Smooth muscle cell (in vitro differentiated cells): ENCODE measurements around the gene MAPK14. TPM values are rescaled to one million over a fixed set of nuclear protein-coding genes. Genes with fewer than 3 reads are reported as not detected.
A peak's percentile ranks its signal among the peaks of the same experiment; 100 is the strongest.
"Not testable (repeated sequence)": the region's sequence is repeated elsewhere in the genome, so short reads cannot be mapped to it uniquely, and the experiment has no call there.

ENCODE experiments used
- DNase-seq: peaks from one replicate; lab custom pipeline; 2025; ENCODE audit not compliant: unreplicated experiment; lab: John Stamatoyannopoulos, UW
- H2AFZ ChIP-seq: fragments of 200-600 bp; sonication (generic); 2 replicates; pipeline ENCODE4 v1.6.0; 2016; ENCODE audit warnings: antibody characterized with exemption, low read depth, mild to moderate bottlenecking
- H3F3A ChIP-seq: fragments of 200-600 bp; sonication (generic); 2 replicates; pipeline ENCODE4 v1.6.0; 2017; ENCODE audit warnings: antibody characterized with exemption, low read depth
- H3K27ac ChIP-seq: fragments of 200-600 bp; sonication (generic); 2 replicates; pipeline ENCODE4 v1.5.1; 2016; ENCODE audit warnings: low read depth, mild to moderate bottlenecking
- H3K27me3 ChIP-seq: fragments of 200-600 bp; sonication (generic); 2 replicates; pipeline ENCODE4 v1.6.1; 2016; ENCODE audit warnings: low read depth, mild to moderate bottlenecking
- H3K36me3 ChIP-seq: fragments of 200-600 bp; sonication (generic); 2 replicates; pipeline ENCODE4 v1.5.1; 2016; ENCODE audit warnings: low read depth
- H3K4me1 ChIP-seq: fragments of 200-600 bp; sonication (generic); 2 replicates; pipeline ENCODE4 v1.5.1; 2016; ENCODE audit warnings: low read depth
- H3K4me2 ChIP-seq: fragments of 200-600 bp; sonication (generic); 2 replicates; pipeline ENCODE4 v1.6.0; 2016; ENCODE audit warnings: mild to moderate bottlenecking
- H3K4me3 ChIP-seq: fragments of 200-600 bp; sonication (generic); 2 replicates; pipeline ENCODE4 v1.5.1; 2016; ENCODE audit warnings: mild to moderate bottlenecking
- H3K79me2 ChIP-seq: fragments of 200-600 bp; sonication (generic); 2 replicates; pipeline ENCODE4 v1.6.0; 2016; ENCODE audit warnings: low read depth, mild to moderate bottlenecking
- H3K9ac ChIP-seq: fragments of 200-600 bp; sonication (generic); 2 replicates; pipeline ENCODE4 v1.6.0; 2016; ENCODE audit warnings: low read depth
- H3K9me3 ChIP-seq: fragments of 200-600 bp; sonication (generic); replicated peaks from 2 replicates; pipeline ENCODE4 v1.5.1; 2016; ENCODE audit warnings: low read depth
- H4K20me1 ChIP-seq: fragments of 200-600 bp; sonication (generic); 2 replicates; pipeline ENCODE4 v1.6.0; 2016; ENCODE audit warnings: low read depth
- CTCF ChIP-seq: fragments of 200-600 bp; sonication (generic); IDR thresholded peaks from 2 replicates; pipeline ENCODE4 v1.5.1; 2017; ENCODE audit warnings: borderline replicate concordance, mild to moderate bottlenecking, antibody characterized with exemption; ENCODE audit not compliant: insufficient read depth, poor library complexity, severe bottlenecking
- WGBS: methylation state at CpG from one replicate; pipeline ENCODE4 v1.1.7; 2016; ENCODE audit warnings: low lambda C conversion rate; 5-methylcytosine and 5-hydroxymethylcytosine counted together
- polyA plus RNA-seq: library from polyadenylated mRNA; unstranded; fragments of >200 nt; fragmentation: Nextera tagmentation; extraction: Ambion mirVana; gene quantifications from 2 replicates; pipeline ENCODE4 v1.2.1, GENCODE V29; 2016
- total RNA-seq: library from RNA; depleted of rRNA; stranded (reverse); fragments of >200 nt; gene quantifications from 2 replicates; pipeline ENCODE4 v1.2.3, GENCODE V29; 2014

The MAPK14 gene
- total RNA-seq, result 57.6 and 62.8 TPM in 2 replicates
- 28.0 and 29.3 TPM in 2 replicates for polyA plus RNA-seq

- Histone ChIP-seq H3K9me3 (no peaks in the 10 kb centered on the region), H4K20me1 (peaks cover 34% of the 10 kb centered on the region), H3K4me3 (peak within 1 kb of the TSS; percentile 94), H3K27me3 (no peaks in the 10 kb centered on the region), H3K79me2 (peaks cover 47% of the 10 kb centered on the region), H3K27ac (peak within 1 kb of the TSS; percentile 78), H3K9ac (peak within 1 kb of the TSS; percentile 92), H2AFZ (peak within 1 kb of the TSS; percentile 85), H3K4me2 (peak within 1 kb of the TSS; percentile 89), H3F3A (peaks cover 4% of the 10 kb centered on the region), H3K36me3 (no peaks in the 10 kb centered on the region), H3K4me1 (peaks cover 11% of the 10 kb centered on the region)
- under 1% methylated on average over 54 of the region's 62 CpGs for WGBS
- peak; percentile 76 for TF ChIP-seq CTCF
- DNase-seq, result peak; percentile 90
These were observed at the start of gene MAPK14 for GRCh38 chr6:36027501-36028087. Gene MAPK14, plus strand, starts transcription at chr6:36027808. Its CDS starts 350 bp downstream, at chr6:36028158.

GRCh38 chr6:35980126-35980525, 47.5 kb upstream of the MAPK14 start:
- not testable (repeated sequence) for H3K27ac ChIP-seq, H4K20me1 ChIP-seq, H3K9ac ChIP-seq, H3K9me3 ChIP-seq, H3K79me2 ChIP-seq, H3K4me1 ChIP-seq, H3F3A ChIP-seq, H2AFZ ChIP-seq, H3K27me3 ChIP-seq, H3K36me3 ChIP-seq, H3K4me3 ChIP-seq, DNase-seq, H3K4me2 ChIP-seq
- 97% methylated on average over 1 of the region's 1 CpG for WGBS

- H3K27ac ChIP-seq, result no peak overlapping the region
- H3K4me1 ChIP-seq, result no peaks in the 10 kb centered on the region
- no peaks in the 10 kb centered on the region for H3K9me3 ChIP-seq
- H3K4me3 ChIP-seq, result no peak overlapping the region
- WGBS, result 91% methylated on average over 6 of the region's 6 CpGs
- H3K79me2 ChIP-seq, result no peaks in the 10 kb centered on the region
- no peak overlapping the region for H2AFZ ChIP-seq
- no peaks in the 10 kb centered on the region for H3K36me3 ChIP-seq
- no peak for TF ChIP-seq CTCF
- H3K4me2 ChIP-seq, result no peak overlapping the region
- no peaks in the 10 kb centered on the region for H3K27me3 ChIP-seq
- H3K9ac ChIP-seq, result no peak overlapping the region
- DNase-seq, result no peak
- H3F3A ChIP-seq, result no peaks in the 10 kb centered on the region
- H4K20me1 ChIP-seq, result no peaks in the 10 kb centered on the region
These were observed 46.5 kb upstream of the MAPK14 start for GRCh38 chr6:35980991-35981645.

GRCh38 chr6:35984701-35985100, 42.9 kb upstream of the MAPK14 start:
- no peak for TF ChIP-seq CTCF
- Histone ChIP-seq H3K4me2 (no peak overlapping the region), H3K4me1 (no peaks in the 10 kb centered on the region), H3K36me3 (no peaks in the 10 kb centered on the region), H3K27ac (no peak overlapping the region), H4K20me1 (no peaks in the 10 kb centered on the region), H3K9ac (no peak overlapping the region), H3K79me2 (no peaks in the 10 kb centered on the region), H2AFZ (no peak overlapping the region), H3K27me3 (no peaks in the 10 kb centered on the region), H3K9me3 (no peaks in the 10 kb centered on the region), H3K4me3 (no peak overlapping the region), H3F3A (no peaks in the 10 kb centered on the region)
- DNase-seq, result no peak
- 33% methylated on average over 4 of the region's 4 CpGs for WGBS

GRCh38 chr6:35988047-35988446, 39.6 kb upstream of the MAPK14 start:
- DNase-seq, H4K20me1 ChIP-seq, H3F3A ChIP-seq, H3K4me2 ChIP-seq, H2AFZ ChIP-seq, H3K9me3 ChIP-seq, H3K27ac ChIP-seq, H3K4me1 ChIP-seq, H3K27me3 ChIP-seq, H3K79me2 ChIP-seq, H3K36me3 ChIP-seq, H3K4me3 ChIP-seq, H3K9ac ChIP-seq: not testable (repeated sequence)
- WGBS, result 85% methylated on average over 9 of the region's 9 CpGs
